Esophagus squamous epithelium (tissue), 4 donors: Measurements from ENCODE around the gene EVPL.

Experiments used
- POLR2A ChIP-seq, 4 donors: fragments of 450-650 bp; IDR thresholded peaks; one replicate each; pipeline ENCODE4 v1.6.1; 2017; ENCODE audit warnings: antibody characterized with exemption in 4 of 4, mild to moderate bottlenecking in 4 of 4, moderate library complexity in 3 of 4
- TF ChIP-seq, protein P1 (sequence below), 6 experiments: fragments of 450-650 bp in 4 of 6; fragments of 200-600 bp in 2 of 6; sonication (generic) in 2 of 6; IDR thresholded peaks; one replicate each; pipeline ENCODE4 v1.5.1; 2016 to 2019; ENCODE audit warnings: antibody characterized with exemption in 6 of 6, mild to moderate bottlenecking in 4 of 6, moderate library complexity in 4 of 6

DNA sequence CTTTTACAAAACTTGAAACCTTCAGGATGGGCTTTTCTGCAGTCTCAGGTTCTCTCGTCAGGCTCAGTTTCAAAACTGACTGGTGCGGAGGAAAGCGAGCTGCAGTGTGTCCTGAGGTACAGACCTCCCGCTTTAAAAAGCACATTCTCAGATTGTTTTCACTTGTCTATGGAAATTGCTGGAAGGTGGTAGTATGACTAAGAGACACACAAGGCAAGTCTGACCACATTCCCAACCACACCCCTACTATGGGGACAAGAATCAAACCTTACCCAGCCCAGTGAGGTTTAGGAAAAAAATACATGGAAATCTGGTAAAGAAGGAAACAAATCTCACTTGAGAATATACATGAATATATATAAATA is 27.0 kb upstream of the EVPL start:
- TF ChIP-seq, protein P1, sequence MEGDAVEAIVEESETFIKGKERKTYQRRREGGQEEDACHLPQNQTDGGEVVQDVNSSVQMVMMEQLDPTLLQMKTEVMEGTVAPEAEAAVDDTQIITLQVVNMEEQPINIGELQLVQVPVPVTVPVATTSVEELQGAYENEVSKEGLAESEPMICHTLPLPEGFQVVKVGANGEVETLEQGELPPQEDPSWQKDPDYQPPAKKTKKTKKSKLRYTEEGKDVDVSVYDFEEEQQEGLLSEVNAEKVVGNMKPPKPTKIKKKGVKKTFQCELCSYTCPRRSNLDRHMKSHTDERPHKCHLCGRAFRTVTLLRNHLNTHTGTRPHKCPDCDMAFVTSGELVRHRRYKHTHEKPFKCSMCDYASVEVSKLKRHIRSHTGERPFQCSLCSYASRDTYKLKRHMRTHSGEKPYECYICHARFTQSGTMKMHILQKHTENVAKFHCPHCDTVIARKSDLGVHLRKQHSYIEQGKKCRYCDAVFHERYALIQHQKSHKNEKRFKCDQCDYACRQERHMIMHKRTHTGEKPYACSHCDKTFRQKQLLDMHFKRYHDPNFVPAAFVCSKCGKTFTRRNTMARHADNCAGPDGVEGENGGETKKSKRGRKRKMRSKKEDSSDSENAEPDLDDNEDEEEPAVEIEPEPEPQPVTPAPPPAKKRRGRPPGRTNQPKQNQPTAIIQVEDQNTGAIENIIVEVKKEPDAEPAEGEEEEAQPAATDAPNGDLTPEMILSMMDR (IDR thresholded peaks at IDR 0.05) = no peak
- TF ChIP-seq POLR2A (IDR thresholded peaks at IDR 0.05) = no peak
